Colonic mucosa (tissue), 4 donors: ENCODE measurements around the gene SPON1. TPM values are rescaled to one million over a fixed set of nuclear protein-coding genes. Genes with fewer than 3 reads are reported as not detected.
"Not testable (repeated sequence)": the region's sequence is repeated elsewhere in the genome, so short reads cannot be mapped to it uniquely, and the experiment has no call there.

Experiments
- DNase-seq: peaks from one replicate; pipeline ENCODE4 v3.0.0-alpha.2; 2020
- H3K27ac ChIP-seq: fragments of 200-600 bp; one replicate; pipeline ENCODE4 v1.8.0; 2021
- H3K27me3 ChIP-seq: fragments of 200-600 bp; one replicate; pipeline ENCODE4 v1.8.0; 2021
- H3K36me3 ChIP-seq: fragments of 200-600 bp; one replicate; pipeline ENCODE4 v1.8.0; 2021
- H3K4me1 ChIP-seq: fragments of 200-600 bp; one replicate; pipeline ENCODE4 v1.8.0; 2021; ENCODE audit warnings: mild to moderate bottlenecking
- H3K4me3 ChIP-seq: fragments of 200-600 bp; one replicate; pipeline ENCODE4 v1.8.0; 2021
- H3K9ac ChIP-seq, 2 donors: one replicate each; pipeline ENCODE4 v1.7.0; 2013; ENCODE audit warnings: control low read depth in 2 of 2, low read depth in 2 of 2, low read length in 2 of 2
- H3K9me3 ChIP-seq: fragments of 200-600 bp; one replicate; pipeline ENCODE4 v1.8.0; 2021
- CTCF ChIP-seq: fragments of 200-600 bp; IDR thresholded peaks from one replicate; pipeline ENCODE4 v1.8.0; 2022; ENCODE audit warnings: antibody characterized with exemption, mild to moderate bottlenecking
- intact Hi-C: fragments of 100-400 bp; cut with DNase I; formaldehyde crosslinking; loops from one replicate; pipeline ENCODE4 v1.14.1; 2022
- total RNA-seq, 2 donors: library from RNA; stranded (reverse); fragmentation: NEBNext Ultra II Directional in 1 of 2; extraction: Animal tissue kit (Norgen Biotek cat#: 25700) in 1 of 2; gene quantifications; one replicate each; pipeline ENCODE4 v1.2.1, GENCODE V29; 2021
- donor health status: healthy.
- donor health status: DM: no; HTN: no; CAD: no.
- donor health status: DM: no; HTN: no; CAD: no.

The SPON1 gene
- total RNA-seq, 2 donors from 2014 or later, result 91.4 to 93.9 TPM

- intact Hi-C loops, result no loop called here
- H3K9ac ChIP-seq, result no peak overlapping the region
- no peak overlapping the region for H3K4me3 ChIP-seq
- no peaks in the 10 kb centered on the region for H3K27me3 ChIP-seq
- no peaks in the 10 kb centered on the region for H3K4me1 ChIP-seq
- no peaks in the 10 kb centered on the region for H3K9me3 ChIP-seq
- no peak for DNase-seq
- no peaks in the 10 kb centered on the region for H3K36me3 ChIP-seq
- no peak overlapping the region for H3K27ac ChIP-seq
- TF ChIP-seq CTCF, result no peak
Measured at GRCh38 chr11:13928566-13929251, 33.8 kb upstream of the SPON1 start.

- intact Hi-C loops, result no loop called here
- Histone ChIP-seq H3K27ac (no peak overlapping the region), H3K9me3 (no peaks in the 10 kb centered on the region), H3K4me3 (no peak overlapping the region), H3K27me3 (no peaks in the 10 kb centered on the region), H3K36me3 (no peaks in the 10 kb centered on the region), H3K9ac (no peak overlapping the region), H3K4me1 (no peaks in the 10 kb centered on the region)
- DNase-seq, result no peak
- TF ChIP-seq CTCF, result no peak
Measured at GRCh38 chr11:13929395-13929891, 33.1 kb upstream of the SPON1 start.

DNA sequence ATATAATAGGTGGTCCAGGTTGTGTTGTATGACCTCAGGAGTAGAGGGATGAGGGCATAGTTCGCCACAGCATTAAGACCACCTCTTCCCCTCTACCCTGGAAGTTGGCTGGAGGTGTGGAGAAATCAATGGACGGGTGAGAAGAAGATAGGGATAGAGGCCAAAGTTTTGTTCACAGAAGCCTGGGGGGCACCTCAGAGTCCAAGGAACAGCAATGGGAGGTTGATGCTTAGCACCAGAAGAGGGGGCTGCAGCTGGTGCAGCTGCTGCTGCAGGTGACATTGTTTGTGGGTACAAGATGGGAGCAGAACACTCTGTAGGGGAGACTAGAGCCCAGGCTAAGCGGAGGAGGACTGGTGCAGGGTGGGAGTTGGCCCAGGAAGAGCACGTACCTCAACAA, 31.2 kb upstream of the SPON1 start:
- Histone ChIP-seq H3K9me3 (no peaks in the 10 kb centered on the region), H3K27ac (no peak overlapping the region), H3K9ac (no peak overlapping the region), H3K27me3 (no peaks in the 10 kb centered on the region), H3K4me1 (no peaks in the 10 kb centered on the region), H3K36me3 (no peaks in the 10 kb centered on the region), H3K4me3 (no peak overlapping the region)
- no peak for TF ChIP-seq CTCF
- intact Hi-C loops, result no loop called here
- DNase-seq, result no peak

GRCh38 chr11:13937154-13937553, 25.4 kb upstream of the SPON1 start:
- H3K9ac ChIP-seq, H3K27me3 ChIP-seq, H3K27ac ChIP-seq, H3K4me1 ChIP-seq, intact Hi-C loops, DNase-seq, H3K9me3 ChIP-seq, H3K4me3 ChIP-seq, H3K36me3 ChIP-seq: not testable (repeated sequence)

DNA sequence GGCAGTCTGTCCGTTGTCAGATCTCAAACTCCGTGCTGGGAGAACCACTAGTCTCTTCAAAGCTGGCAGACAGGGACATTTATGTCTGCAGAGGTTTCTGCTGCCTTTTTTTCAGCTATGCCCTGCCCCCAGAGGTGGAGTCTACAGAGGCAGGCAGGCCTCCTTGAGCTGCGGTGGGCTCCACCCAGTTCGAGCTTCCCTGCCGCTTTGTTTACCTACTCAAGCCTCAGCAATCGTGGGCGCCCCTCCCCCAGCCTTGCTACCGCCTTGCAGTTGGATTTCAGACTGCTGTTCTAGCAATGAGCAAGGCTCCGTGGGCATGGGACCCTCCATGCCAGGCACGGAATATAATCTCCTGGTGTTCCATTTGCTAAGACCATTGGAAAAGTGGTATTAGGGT, 23.7 kb upstream of the SPON1 start:
- H3K36me3 ChIP-seq, intact Hi-C loops, H3K27ac ChIP-seq, H3K4me3 ChIP-seq, H3K9me3 ChIP-seq, H3K27me3 ChIP-seq, DNase-seq, H3K4me1 ChIP-seq, H3K9ac ChIP-seq: not testable (repeated sequence)

- Histone ChIP-seq H3K27ac (no peak overlapping the region), H3K9me3 (no peaks in the 10 kb centered on the region), H3K27me3 (no peaks in the 10 kb centered on the region), H3K4me1 (no peaks in the 10 kb centered on the region), H3K4me3 (no peak overlapping the region), H3K9ac (no peak overlapping the region), H3K36me3 (no peaks in the 10 kb centered on the region)
- intact Hi-C loops, result no loop called here
- no peak for TF ChIP-seq CTCF
- no peak for DNase-seq
Measured at GRCh38 chr11:13939961-13940906, 22.3 kb upstream of the SPON1 start.
